A549 (cell line): ENCODE data around the gene CEACAM20.

Experiments
- CEBPB ChIP-seq, 2 experiments: fragments of >200 bp in 1 of 2; sonication (Bioruptor Twin) in 1 of 2; formaldehyde crosslinking in 1 of 2; IDR thresholded peaks; 2 replicates each; pipeline ENCODE4 v1.6.1; 2012 to 2016
- RFX5 ChIP-seq: fragments of 450-650 bp; IDR thresholded peaks from 2 replicates; pipeline ENCODE4 v1.7.1; 2014; ENCODE audit warnings: antibody characterized with exemption, mild to moderate bottlenecking, moderate library complexity
- TF ChIP-seq, protein P1 (sequence below): fragments of >200 bp; sonication (Bioruptor Twin); formaldehyde crosslinking; IDR thresholded peaks from 3 replicates; pipeline ENCODE4 v1.5.1; 2016
- TF ChIP-seq, protein P2 (sequence below): fragments of 200-600 bp; sonication (generic); IDR thresholded peaks from 2 replicates; pipeline ENCODE4 v1.6.1; 2016; ENCODE audit warnings: antibody characterized with exemption, mild to moderate bottlenecking, moderate library complexity

DNA sequence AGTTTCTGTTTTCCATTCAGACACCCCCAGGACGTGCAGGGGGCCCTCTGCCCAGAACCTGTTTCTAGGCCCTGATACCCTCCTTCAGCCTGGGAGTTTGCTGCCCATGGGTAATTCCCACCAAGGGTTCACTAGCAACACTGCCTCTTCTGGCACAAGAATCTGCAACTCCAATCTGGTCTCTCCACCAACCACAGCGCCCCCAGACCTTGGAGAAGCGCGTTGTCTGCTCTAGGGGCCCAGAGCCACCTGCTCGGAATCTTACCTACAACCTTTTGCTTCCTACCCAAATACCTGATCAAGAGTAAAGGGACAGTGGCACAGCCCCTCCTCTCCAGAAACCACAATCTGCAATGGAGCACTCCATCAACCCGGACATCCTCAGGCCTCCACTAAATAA, 29.9 kb downstream of the CEACAM20 start:
- TF ChIP-seq, protein P1, sequence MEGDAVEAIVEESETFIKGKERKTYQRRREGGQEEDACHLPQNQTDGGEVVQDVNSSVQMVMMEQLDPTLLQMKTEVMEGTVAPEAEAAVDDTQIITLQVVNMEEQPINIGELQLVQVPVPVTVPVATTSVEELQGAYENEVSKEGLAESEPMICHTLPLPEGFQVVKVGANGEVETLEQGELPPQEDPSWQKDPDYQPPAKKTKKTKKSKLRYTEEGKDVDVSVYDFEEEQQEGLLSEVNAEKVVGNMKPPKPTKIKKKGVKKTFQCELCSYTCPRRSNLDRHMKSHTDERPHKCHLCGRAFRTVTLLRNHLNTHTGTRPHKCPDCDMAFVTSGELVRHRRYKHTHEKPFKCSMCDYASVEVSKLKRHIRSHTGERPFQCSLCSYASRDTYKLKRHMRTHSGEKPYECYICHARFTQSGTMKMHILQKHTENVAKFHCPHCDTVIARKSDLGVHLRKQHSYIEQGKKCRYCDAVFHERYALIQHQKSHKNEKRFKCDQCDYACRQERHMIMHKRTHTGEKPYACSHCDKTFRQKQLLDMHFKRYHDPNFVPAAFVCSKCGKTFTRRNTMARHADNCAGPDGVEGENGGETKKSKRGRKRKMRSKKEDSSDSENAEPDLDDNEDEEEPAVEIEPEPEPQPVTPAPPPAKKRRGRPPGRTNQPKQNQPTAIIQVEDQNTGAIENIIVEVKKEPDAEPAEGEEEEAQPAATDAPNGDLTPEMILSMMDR = no peak
- TF ChIP-seq, protein P2, sequence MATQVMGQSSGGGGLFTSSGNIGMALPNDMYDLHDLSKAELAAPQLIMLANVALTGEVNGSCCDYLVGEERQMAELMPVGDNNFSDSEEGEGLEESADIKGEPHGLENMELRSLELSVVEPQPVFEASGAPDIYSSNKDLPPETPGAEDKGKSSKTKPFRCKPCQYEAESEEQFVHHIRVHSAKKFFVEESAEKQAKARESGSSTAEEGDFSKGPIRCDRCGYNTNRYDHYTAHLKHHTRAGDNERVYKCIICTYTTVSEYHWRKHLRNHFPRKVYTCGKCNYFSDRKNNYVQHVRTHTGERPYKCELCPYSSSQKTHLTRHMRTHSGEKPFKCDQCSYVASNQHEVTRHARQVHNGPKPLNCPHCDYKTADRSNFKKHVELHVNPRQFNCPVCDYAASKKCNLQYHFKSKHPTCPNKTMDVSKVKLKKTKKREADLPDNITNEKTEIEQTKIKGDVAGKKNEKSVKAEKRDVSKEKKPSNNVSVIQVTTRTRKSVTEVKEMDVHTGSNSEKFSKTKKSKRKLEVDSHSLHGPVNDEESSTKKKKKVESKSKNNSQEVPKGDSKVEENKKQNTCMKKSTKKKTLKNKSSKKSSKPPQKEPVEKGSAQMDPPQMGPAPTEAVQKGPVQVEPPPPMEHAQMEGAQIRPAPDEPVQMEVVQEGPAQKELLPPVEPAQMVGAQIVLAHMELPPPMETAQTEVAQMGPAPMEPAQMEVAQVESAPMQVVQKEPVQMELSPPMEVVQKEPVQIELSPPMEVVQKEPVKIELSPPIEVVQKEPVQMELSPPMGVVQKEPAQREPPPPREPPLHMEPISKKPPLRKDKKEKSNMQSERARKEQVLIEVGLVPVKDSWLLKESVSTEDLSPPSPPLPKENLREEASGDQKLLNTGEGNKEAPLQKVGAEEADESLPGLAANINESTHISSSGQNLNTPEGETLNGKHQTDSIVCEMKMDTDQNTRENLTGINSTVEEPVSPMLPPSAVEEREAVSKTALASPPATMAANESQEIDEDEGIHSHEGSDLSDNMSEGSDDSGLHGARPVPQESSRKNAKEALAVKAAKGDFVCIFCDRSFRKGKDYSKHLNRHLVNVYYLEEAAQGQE = no peak
- TF ChIP-seq CEBPB (IDR thresholded peaks at IDR 0.05) (no peak), RFX5 (no peak)
